HG03066 (cell line): Measurements from ENCODE around the gene EFHC1.
"Not testable (repeated sequence)": the region's sequence is repeated elsewhere in the genome, so short reads cannot be mapped to it uniquely, and the experiment has no call there.

Source experiments
- ATAC-seq: cut with Tn5 transposase; IDR thresholded peaks from one replicate; pipeline ENCODE4 v1.9.1; 2021; ENCODE audit warnings: low read depth; ENCODE audit not compliant: unreplicated experiment

EFHC1 gene

DNA sequence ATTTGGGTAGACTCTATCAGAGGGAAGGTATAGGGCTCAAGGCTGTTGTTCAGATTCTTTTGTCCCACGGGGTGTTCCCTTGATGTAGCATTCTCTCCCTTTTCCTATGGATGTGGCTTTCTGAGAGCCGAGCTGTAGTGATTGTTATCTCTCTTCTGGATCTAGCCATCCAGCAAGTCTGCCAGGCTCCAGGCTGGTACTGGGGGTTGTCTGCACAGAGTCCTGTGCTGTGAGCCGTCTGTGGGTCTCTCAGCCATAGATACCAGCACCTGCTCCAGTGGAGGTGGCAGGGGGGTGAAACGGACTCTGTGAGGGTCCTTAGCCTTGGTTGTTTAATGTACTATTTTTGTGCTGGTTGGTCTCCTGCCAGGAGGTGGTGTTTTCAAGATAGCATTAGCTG lies 13.2 kb downstream of the EFHC1 start:
- not testable (repeated sequence) for ATAC-seq

DNA sequence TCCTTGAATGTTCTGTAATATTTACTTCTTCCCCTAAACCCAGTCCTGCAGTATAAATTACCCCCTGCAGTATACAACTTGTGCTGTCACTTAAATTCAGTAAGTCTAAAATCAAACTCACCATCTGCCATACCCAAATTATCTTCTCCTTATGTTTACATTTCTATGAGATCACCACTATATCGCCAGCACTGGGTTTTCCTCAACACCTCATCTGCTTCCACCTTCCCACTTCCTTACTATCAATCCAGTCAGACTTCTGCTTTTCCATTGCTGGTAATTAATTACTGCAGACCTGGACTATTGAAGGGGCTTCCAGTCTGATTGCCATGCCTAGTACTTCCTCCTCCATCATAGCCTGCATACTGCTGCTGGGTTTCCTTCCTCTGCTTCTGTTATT lies 15.2 kb downstream of the EFHC1 start:
- no peak for ATAC-seq

DNA sequence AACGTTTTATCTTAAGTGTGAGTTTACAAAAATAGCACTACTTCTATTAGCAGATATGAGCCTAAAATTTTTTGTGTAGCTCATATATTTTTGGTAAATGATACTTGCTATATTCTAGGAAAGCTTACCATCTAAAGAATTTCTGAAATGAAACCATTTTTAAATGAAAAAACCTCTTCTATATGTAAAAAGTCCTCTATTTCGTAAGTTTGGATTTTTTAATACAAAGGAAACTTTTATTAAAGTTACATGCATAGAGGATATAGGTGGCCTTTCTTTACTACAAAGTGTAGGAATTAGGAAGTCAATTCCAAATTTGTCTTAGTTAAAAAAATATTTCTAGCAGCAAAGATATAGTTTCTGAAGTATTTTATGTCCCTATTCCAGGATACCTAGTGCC lies 18.8 kb downstream of the EFHC1 start:
- no peak for ATAC-seq

GRCh38 chr6:52454556-52454955 lies 34.4 kb downstream of the EFHC1 start:
- ATAC-seq, result no peak

GRCh38 chr6:52457096-52457495 lies 37.0 kb downstream of the EFHC1 start:
- ATAC-seq, result no peak

- ATAC-seq, result not testable (repeated sequence)
Observed at GRCh38 chr6:52461194-52461593, 41.1 kb downstream of the EFHC1 start.

GRCh38 chr6:52474173-52474572 lies 54.0 kb downstream of the EFHC1 start:
- no peak for ATAC-seq

DNA sequence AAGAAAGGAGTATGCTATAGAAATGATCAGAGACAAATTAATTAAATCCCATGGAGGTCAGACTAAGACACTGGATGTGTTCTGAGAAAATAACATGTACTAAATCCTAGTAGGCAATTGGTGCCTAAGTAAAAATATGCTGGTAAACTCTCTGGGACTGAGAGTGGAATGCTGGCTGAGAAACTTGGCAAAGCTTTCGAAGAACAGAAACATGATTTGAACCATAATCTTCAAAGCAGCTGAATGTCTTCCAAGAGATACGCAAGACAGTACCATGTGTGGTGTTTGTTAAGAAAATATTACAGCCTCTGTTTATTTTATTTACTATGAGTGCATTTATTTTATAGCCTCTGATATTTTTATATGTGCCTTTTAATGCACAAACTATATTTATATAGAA lies 55.2 kb downstream of the EFHC1 start:
- ATAC-seq, result no peak

DNA sequence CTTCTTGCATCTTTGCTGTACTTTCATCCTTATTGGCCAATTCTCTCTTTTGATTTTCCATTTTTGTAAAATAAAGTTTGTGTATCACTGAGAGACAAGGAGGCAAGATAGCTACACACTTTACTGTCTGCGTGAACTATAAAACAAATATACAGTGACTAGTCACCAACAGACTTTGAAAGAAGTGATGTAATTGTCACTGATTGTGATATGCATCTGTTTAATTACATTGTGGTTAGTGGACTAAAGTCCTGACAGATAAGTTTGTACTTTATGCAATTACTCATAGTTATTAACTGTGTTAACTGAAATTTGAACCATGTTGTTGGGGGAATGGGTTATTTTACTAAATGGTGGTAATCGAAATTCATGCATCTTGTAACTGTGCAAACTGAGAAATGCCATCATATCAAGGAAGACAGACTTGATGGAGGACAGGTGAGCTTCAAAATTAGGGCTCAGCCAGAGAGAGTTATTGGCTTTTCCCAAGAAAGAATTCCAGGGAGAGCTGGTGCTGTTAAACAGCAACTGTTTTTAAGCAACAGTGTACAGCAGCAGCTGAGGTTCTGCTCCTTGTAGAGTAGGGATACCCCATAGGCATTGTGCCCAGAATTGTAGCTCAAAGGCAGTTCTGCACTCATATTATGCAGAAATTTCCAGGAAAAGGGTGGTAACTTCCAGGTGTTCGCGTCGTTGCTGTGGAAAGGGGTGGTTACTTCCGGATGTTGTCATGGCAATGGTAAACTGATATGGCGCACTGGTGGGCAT lies 62.9 kb downstream of the EFHC1 start:
- no peak for ATAC-seq

- ATAC-seq, result no peak
Observed at GRCh38 chr6:52483671-52484003, 63.5 kb downstream of the EFHC1 start.

DNA sequence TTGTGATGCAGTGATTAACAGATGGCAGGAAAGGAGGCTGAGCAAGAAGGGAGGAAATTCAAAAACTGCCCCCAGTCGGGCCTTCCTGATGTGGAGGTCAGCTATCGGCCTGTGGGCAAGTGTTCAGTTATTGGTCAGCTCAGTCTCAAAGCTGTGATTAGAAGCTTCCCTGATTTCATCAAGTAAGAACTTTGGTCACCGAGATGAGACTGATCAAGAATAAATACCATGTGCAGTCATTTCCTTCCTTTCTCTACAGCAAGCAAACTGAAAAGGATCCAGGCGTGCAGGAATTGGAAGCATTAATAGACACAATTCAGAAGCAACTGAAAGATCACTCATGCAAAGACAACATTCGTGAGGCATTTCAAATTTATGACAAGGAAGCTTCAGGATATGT lies 69.7 kb downstream of the EFHC1 start:
- ATAC-seq, result no peak

- ATAC-seq, result peak; percentile 67
Observed at GRCh38 chr6:52491203-52492069, 71.3 kb downstream of the EFHC1 start.

- no peak for ATAC-seq
Observed at GRCh38 chr6:52493669-52494068, 73.5 kb downstream of the EFHC1 start.

DNA sequence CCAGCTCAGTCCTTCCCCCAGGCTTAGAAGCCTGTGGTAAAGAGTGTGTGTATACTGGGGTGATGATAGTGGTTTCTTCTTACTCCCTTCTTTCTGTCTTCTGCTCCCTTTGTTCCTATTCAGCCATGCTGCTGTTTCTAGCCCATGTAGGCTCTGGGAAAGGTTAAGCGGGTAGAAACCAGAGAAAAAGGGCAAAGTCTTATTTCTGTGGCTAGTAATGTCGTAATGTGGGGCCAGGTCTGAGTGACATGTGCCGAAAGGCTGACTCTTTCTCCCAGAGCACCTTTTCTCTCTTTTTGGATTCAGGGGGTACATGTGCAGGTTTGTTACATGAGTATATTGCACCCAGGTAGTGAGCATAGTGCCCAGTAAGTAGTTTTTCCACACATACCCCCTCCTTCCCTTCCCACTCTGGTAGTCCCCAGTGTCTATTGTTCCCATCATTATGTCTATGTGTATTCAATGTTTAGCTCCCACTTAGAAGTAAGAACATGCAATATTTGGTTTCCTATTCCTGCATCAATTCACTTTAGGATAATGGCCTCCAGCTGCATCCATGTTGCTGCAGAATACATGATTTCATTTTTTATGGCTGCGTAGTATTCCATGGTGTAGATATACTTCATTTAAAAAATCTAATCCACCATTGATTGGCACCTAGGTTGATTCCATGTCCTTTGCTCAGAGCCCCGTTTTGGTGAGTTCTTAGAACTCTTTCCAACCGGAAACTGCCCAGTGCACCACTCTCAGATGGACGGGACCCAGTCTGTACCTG lies 74.3 kb downstream of the EFHC1 start:
- ATAC-seq, result no peak

- no peak for ATAC-seq
Observed at GRCh38 chr6:52495922-52496321, 75.8 kb downstream of the EFHC1 start.

DNA sequence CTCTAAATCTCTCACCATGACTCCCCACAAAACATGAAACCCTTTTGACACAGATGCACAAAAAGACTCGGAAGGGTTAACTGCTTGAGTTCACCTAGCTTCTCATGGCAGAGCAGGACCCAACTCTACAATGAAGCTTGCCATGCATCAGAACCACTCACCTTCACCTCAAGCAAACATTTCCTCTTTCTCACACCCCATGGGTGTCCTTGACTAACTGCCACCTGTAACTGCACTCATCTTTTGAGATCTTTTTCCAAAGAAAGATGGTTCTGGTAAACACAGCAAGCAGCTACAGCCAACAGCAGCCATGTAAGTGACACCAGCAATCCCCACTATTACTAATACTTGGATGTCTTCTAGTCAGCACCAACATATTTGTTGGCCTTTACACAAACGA lies 76.5 kb downstream of the EFHC1 start:
- no peak for ATAC-seq

- ATAC-seq, result peak; percentile 73
Observed at GRCh38 chr6:52497652-52498408, 77.7 kb downstream of the EFHC1 start.

- peak; percentile 59 for ATAC-seq
Observed at GRCh38 chr6:52498538-52499017, 78.4 kb downstream of the EFHC1 start.

GRCh38 chr6:52499026-52499425 lies 78.9 kb downstream of the EFHC1 start:
- ATAC-seq, result no peak

- ATAC-seq, result no peak
Observed at GRCh38 chr6:52499681-52500236, 79.6 kb downstream of the EFHC1 start.
